Calu3 (cell line): ENCODE data around the gene IL17C. TPM values are rescaled to one million over a fixed set of nuclear protein-coding genes. Genes with fewer than 3 reads are reported as not detected.

ENCODE experiments used
- BruUV-seq: library from RNA; stranded (reverse); fragments of 400-500 nt; replicated peaks from 2 replicates; lab custom pipeline; 2021; lab: Mats Ljungman, UMichigan
- CTCF ChIA-PET: fragments of 300-600 bp; sonication (Branson Sonifier 250); formaldehyde crosslinking; loops from one replicate; lab custom pipeline; 2022; ENCODE audit warnings: antibody characterized with exemption; lab: Charles Lee
- DNase-seq: peaks from one replicate; pipeline ENCODE4 v3.0.0; 2022
- H3K27ac Mint-ChIP-seq: one replicate; pipeline ENCODE4 v1.8.0; 2022; ENCODE audit warnings: mixed read lengths; ENCODE audit not compliant: unreplicated experiment
- H3K27me3 Mint-ChIP-seq: one replicate; pipeline ENCODE4 v1.8.0; 2022; ENCODE audit warnings: mixed read lengths; ENCODE audit not compliant: unreplicated experiment
- H3K36me3 Mint-ChIP-seq: one replicate; pipeline ENCODE4 v1.8.0; 2022; ENCODE audit warnings: mild to moderate bottlenecking, moderate library complexity, mixed read lengths; ENCODE audit not compliant: insufficient read depth, unreplicated experiment
- H3K4me1 Mint-ChIP-seq: one replicate; pipeline ENCODE4 v1.8.0; 2022; ENCODE audit warnings: mild to moderate bottlenecking, low read depth, mixed read lengths; ENCODE audit not compliant: unreplicated experiment
- H3K4me3 Mint-ChIP-seq: one replicate; pipeline ENCODE4 v1.8.0; 2022; ENCODE audit warnings: mild to moderate bottlenecking, low read depth, moderate library complexity, mixed read lengths; ENCODE audit not compliant: unreplicated experiment
- H3K9me3 Mint-ChIP-seq: one replicate; pipeline ENCODE4 v1.8.0; 2022; ENCODE audit warnings: low read depth, mixed read lengths; ENCODE audit not compliant: unreplicated experiment
- intact Hi-C: fragments of 100-400 bp; cut with micrococcal nuclease; formaldehyde crosslinking; loops from one replicate; pipeline ENCODE4 v1.10.0; 2022; ENCODE audit not compliant: unreplicated experiment
- total RNA-seq: library from RNA; stranded (reverse); gene quantifications from 2 replicates; pipeline ENCODE4 v1.2.3, GENCODE V29; 2022
- TF ChIP-seq, protein P1 (sequence below): fragments of 200-600 bp; IDR thresholded peaks from one replicate; pipeline ENCODE4 v1.8.0; 2022; ENCODE audit warnings: antibody characterized with exemption; ENCODE audit not compliant: unreplicated experiment

The IL17C gene
- total RNA-seq, 1 experiment from 2014 or later, result not detected

DNA sequence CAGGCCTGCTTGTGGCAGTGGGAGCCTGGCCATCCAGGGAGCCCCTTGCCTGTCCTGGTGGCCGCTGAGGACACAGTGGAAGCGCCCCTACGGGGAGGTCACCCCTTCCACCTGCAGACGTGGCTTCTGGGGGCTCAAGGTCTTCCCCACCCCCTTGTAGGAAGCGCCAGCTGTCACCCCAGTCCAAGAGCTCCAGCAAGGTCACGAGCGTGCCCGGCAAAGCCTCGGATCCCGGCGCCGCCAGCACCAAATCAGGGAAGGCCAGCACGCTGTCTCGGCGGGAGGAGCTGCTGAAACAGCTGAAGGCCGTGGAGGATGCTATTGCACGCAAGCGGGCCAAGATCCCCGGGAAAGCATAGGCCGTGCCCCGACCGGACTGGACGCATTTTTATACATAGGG lies 7.4 kb upstream of the IL17C start:
- no TSS peak for BruUV-seq
- Mint-ChIP-seq H3K4me1 (no peaks in the 10 kb centered on the region), H3K4me3 (no peak overlapping the region), H3K27ac (no peak overlapping the region), H3K9me3 (no peaks in the 10 kb centered on the region), H3K36me3 (peaks cover 65% of the 10 kb centered on the region), H3K27me3 (no peaks in the 10 kb centered on the region)
- intact Hi-C loops, result no loop called here
- CTCF ChIA-PET, result no interaction called here
- TF ChIP-seq, protein P1, sequence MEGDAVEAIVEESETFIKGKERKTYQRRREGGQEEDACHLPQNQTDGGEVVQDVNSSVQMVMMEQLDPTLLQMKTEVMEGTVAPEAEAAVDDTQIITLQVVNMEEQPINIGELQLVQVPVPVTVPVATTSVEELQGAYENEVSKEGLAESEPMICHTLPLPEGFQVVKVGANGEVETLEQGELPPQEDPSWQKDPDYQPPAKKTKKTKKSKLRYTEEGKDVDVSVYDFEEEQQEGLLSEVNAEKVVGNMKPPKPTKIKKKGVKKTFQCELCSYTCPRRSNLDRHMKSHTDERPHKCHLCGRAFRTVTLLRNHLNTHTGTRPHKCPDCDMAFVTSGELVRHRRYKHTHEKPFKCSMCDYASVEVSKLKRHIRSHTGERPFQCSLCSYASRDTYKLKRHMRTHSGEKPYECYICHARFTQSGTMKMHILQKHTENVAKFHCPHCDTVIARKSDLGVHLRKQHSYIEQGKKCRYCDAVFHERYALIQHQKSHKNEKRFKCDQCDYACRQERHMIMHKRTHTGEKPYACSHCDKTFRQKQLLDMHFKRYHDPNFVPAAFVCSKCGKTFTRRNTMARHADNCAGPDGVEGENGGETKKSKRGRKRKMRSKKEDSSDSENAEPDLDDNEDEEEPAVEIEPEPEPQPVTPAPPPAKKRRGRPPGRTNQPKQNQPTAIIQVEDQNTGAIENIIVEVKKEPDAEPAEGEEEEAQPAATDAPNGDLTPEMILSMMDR, result no peak
- DNase-seq, result no peak

DNA sequence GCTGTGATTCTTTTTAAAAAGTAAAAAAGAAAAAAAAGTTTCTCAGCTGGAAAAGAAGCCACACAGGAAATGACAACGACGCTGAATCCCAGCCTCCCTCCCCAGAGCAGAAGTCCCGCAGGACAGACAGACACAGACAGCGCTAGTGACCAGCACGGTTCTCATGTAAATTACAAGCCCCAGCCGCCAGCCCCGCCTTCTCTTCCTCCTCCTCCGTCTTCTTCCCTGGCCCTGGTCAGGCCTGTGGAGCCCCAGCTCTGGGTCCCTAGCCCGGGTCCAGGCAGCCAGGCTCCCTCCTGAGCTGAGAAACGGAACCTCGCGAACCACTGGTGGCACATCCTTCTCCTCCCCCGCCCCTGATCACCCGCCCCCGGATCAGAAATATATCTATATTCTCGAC lies 7.0 kb upstream of the IL17C start:
- TF ChIP-seq, protein P1, result no peak
- CTCF ChIA-PET, result no interaction called here

DNA sequence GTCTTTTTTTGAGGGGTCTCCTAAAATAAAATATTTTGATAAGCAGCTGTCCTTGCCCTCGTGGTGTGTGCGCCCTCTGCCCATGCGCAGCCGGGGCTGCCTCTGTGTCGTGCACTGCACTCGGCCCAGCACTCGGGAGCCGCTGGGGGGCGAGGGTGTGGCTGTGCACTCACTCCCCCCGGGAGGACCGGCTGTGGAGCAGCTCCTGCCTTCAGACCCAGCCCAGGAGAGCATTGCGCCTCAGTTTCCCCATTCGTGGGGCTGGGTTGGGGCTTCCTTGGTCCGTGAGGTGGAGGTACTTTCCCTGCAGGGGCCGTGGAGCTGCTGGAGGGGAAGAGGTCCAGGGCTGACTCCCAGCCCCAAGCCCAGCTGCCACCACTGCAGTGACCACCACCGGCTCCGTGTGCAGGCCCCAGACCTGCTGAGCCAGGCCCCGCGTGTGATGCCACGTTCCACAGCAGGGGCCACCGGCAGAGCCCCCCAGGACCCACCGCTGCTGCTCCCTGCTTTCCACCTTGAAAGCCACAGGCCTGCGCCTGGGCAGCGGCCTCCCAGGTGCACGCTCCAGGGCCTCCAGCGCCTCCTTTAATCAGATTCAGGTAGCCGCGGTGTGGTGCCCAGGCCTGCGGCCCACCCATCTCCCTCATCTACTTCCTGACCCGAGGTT lies 6.3 kb upstream of the IL17C start:
- no peak overlapping the region for H3K4me3 Mint-ChIP-seq
- no peak overlapping the region for H3K27ac Mint-ChIP-seq
- H3K27me3 Mint-ChIP-seq, result peaks cover 4% of the 10 kb centered on the region
- H3K9me3 Mint-ChIP-seq, result no peaks in the 10 kb centered on the region
- intact Hi-C loops, result no loop called here
- BruUV-seq, result no TSS peak
- no peaks in the 10 kb centered on the region for H3K4me1 Mint-ChIP-seq
- peaks cover 65% of the 10 kb centered on the region for H3K36me3 Mint-ChIP-seq
- CTCF ChIA-PET, result interaction anchor here (1.4 kb wide), 1 partner anchor 62 kb away, joined by 3 read pairs; the partner anchor contains the start of gene ZC3H18
- TF ChIP-seq, protein P1, result no peak
- DNase-seq, result no peak

More for the DNA sequence above, 7.0 kb upstream of the IL17C start:
- Mint-ChIP-seq H3K4me1 (no peaks in the 10 kb centered on the region), H3K36me3 (peaks cover 65% of the 10 kb centered on the region), H3K27me3 (no peaks in the 10 kb centered on the region), H3K9me3 (no peaks in the 10 kb centered on the region), H3K4me3 (no peak overlapping the region), H3K27ac (no peak overlapping the region)
- TSS peak; percentile 93 for BruUV-seq
- DNase-seq, result no peak
- intact Hi-C loops, result no loop called here

DNA sequence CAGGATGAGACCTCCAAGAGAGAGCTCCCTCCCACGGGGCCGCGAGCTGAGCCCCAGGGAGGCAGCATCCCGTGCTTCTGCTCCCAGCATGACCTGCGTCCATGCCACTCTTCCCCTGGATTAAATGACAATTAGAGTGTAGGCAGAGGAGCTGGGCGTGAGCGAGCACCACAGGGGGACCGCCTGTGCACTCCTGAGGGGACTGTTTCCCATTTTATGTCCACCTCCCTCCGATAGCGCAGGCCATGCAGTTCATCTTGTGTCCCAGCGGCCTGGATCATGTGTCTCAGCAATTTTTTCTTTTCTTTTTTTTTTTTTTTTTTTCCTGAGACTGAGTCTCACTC lies 5.8 kb upstream of the IL17C start:
- Mint-ChIP-seq H3K27ac (no peak overlapping the region), H3K4me1 (no peaks in the 10 kb centered on the region), H3K27me3 (peaks cover 9% of the 10 kb centered on the region), H3K36me3 (peaks cover 65% of the 10 kb centered on the region), H3K9me3 (no peaks in the 10 kb centered on the region), H3K4me3 (no peak overlapping the region)
- DNase-seq, result no peak
- intact Hi-C loops, result no loop called here
- BruUV-seq, result no TSS peak
- CTCF ChIA-PET, result interaction anchor here (0.7 to 1.4 kb wide), 3 partner anchors 10 to 62 kb away, joined by 3 to 6 read pairs (median 3); partner anchors contain the start of gene ZC3H18
- TF ChIP-seq, protein P1, result no peak
